ENCODE results near the gene SPHK1.
A peak's percentile ranks its signal among the peaks of the same experiment; 100 is the strongest.

Gene SPHK1

GRCh38 chr17:76382803-76383545 is 1.4 kb upstream of the SPHK1 start:
- intact Hi-C loops (cut with DNase I) = no loop called here
- DNase-seq = no peak

DNA sequence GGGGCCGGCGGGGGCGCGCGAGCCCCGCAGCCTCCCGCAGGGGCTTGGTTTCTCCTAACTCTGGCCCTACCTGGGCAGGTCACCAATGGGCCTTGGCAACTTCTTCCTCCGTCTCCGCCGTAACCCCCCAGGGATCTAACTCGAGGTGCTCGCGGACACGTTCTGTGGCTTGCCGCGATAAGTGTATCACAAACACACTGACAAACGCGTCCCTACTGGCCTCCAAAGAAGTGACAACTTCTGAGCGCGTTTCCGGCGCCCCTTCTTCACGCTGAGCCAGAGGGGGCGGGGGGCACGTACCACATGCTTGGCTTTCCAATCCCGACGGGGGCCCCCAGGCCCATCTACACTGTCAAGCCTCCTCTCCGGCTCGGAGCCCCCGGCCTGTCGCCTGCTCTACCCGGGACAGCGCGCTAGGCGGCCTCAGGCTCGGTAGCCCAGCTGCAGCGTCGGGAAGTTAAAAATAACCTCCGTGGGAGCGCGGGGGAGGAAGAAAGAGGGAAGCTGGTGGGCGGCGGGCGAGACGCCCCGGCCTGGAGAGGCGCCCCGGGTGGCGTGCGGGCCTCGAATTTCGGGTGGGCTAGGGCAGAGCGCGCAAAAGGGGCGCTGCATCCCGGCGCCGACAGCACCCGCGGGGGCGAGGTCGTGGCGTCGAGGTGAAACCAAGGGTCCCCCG is 725 bp upstream of the SPHK1 start:
- intact Hi-C loops (cut with DNase I) = no loop called here
- DNase-seq = no peak

GRCh38 chr17:76384987-76385891 is 830 bp downstream of the SPHK1 start:
- intact Hi-C loops (cut with DNase I) = no loop called here

DNA sequence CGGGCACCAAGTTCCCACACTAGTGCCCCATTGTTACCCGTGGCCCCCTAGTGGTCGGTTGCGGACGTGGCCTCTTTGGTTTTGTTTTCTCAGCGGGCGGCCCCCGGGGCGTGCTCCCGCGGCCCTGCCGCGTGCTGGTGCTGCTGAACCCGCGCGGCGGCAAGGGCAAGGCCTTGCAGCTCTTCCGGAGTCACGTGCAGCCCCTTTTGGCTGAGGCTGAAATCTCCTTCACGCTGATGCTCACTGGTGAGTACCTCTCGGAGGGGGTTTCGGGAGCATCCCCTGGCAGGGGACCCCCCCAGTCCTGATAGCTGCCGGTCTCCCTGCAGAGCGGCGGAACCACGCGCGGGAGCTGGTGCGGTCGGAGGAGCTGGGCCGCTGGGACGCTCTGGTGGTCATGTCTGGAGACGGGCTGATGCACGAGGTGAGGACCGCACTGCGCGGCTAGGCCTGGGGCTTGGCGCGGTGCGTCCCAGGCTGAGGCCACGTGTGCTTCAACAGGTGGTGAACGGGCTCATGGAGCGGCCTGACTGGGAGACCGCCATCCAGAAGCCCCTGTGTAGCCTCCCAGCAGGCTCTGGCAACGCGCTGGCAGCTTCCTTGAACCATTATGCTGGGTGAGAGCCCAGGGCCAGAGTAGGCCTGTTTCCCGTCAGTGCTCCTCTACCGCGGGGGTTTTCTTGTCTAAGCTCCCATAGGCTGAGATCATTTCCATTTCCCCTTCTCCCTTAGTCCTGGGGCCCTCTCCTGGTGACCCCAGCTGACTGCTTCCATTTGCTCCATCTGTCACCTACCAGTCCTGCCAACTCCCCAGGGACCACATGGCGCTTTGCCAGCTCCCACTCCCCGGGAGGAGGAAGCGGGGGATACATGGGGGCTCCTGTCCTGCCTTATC is 1.7 kb downstream of the SPHK1 start:
- peak in 5 of 10 donors; percentile 44 to 81 (median 60) for DNase-seq
- intact Hi-C loops (cut with DNase I) = no loop called here

More at GRCh38 chr17:76384987-76385891, 830 bp downstream of the SPHK1 start:
- DNase-seq = no peak

GRCh38 chr17:76386966-76387765 is 2.8 kb downstream of the SPHK1 start:
- intact Hi-C loops (cut with DNase I) = no loop called here
- no peak for DNase-seq

- DNase-seq = no peak
- intact Hi-C loops (cut with DNase I) = no loop called here
These were observed 4.8 kb downstream of the SPHK1 start for GRCh38 chr17:76388966-76389888.

GRCh38 chr17:76390003-76390421 is 5.6 kb downstream of the SPHK1 start:
- intact Hi-C loops (cut with DNase I) = no loop called here
- DNase-seq = no peak

- intact Hi-C loops (cut with DNase I) = no loop called here
- DNase-seq = no peak
These were observed 6.8 kb downstream of the SPHK1 start for GRCh38 chr17:76391200-76391715.

GRCh38 chr17:76394166-76394565 is 9.8 kb downstream of the SPHK1 start:
- no peak for DNase-seq
- intact Hi-C loops (cut with DNase I) = no loop called here

GRCh38 chr17:76395980-76396379 is 11.6 kb downstream of the SPHK1 start:
- intact Hi-C loops (cut with DNase I) = no loop called here
- no peak for DNase-seq

DNA sequence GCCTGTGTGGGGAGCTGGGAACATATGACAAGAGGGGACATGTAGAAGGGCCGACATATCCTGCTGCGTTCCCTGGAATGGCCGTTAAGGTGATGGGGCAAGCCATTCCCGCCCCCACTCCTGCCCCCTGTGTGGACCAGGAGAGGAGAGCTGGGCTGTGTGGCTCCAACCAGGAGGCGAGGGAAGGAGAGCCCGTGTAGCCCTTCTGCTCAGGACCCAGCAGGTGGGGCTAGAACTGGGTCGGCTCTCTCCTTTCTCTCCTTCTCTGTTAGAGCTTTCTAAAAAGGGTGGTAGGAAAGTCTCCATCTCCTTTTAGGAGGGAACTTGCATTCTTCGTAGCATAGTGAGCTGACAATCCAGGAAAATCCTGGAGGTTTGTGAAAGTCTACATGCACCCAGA is 12.8 kb downstream of the SPHK1 start:
- intact Hi-C loops (cut with DNase I) = no loop called here
- no peak for DNase-seq

DNA sequence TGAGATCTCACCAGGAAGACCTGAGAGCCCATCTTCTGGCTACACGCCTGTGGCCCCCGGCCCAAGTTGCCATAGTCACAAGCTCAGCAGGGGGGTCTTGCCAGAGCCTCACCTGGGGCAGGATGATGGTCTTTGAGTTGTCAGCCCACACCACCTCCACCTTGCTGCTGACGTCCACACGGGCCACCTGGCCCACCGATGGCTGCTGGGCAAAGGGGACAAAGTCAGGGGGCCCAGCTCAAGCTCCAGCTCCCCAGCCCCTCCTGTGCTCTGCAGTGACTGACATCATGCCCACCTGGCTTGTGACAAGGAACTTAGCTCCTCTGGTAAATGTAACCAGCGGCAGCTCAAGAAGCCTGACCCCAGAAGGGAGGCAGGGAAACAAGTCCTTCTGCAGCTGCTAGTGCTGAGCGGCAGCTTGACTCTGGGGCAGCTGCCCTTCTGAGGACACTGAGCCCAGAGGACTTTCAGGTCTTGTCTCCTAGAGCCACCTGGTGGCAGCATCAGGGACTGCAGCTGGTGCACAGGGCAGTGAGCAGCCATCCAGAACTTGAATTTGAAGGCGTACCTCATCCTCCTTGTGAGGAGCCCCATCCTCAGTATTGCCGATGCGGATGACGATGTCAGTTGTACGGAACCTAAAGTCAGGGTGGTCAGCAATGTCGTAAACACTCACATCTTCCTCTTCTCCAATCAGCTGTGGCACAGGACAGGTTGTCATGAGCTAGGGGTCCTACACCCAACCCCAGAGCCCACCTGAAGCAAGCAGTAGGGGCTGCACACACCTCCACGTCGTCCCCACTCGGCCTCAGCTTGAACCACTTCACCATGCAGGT is 13.5 kb downstream of the SPHK1 start:
- peak; percentile 80 to 98 (median 94) for DNase-seq
- intact Hi-C loops (cut with DNase I) = loop anchor here (1.0 kb wide), 1 partner anchor 95 kb away; no protein-coding TSS in a partner anchor

DNA sequence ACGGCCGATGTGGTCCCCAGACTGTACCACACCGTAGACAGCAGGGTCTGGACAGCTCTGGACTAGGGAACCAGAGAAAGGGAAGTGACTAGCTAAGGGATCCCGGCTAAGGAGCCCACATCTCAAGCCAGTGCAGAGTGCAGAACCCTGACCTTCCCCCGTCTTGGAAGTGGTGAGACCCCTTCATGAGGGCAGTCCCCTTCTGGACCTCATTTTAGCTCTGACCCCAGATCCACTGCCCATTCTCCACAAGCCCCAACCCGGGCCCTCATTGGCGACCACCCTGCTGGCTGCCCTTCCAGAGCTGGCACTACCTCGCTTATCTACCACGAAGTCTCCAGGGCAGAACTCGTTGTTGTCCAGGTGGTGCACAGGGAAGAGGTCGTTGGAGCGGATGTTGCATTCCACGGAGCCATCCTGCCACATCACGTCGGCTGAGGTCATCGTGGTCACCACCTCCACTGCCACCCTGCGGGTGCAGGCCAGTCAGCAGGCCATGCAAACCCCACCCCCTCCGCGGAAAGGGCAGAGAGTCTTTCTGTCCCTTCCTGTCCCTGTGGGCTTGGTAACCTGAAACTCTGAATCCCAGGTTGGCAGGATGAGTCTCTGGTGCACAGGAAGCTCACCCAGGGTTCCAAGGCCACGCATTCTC is 14.2 kb downstream of the SPHK1 start:
- intact Hi-C loops (cut with DNase I) = loop anchor here (1.0 kb wide), 1 partner anchor 95 kb away; no protein-coding TSS in a partner anchor
- DNase-seq = no peak

- DNase-seq = no peak
- intact Hi-C loops (cut with DNase I) = no loop called here
These were observed 15.1 kb downstream of the SPHK1 start for GRCh38 chr17:76399175-76400172.

DNA sequence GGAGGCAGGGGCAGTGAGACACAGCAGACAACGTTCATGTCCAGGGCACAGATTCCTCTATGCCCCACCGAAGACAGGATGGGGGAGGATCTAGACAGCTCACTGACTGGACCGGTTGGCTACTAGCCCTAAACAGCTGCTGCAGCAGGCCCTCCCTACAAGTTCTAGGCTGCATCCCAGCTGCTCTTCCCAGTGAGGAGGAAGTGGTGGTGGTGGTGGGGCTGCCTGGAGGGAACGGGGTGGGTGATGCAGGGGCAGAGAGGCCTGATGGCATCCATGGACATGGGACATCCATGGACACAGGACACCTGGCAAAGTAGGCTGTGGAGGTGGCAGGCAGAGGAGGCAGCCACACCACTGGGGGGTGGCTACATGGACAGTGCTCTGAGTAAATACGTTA is 18.3 kb downstream of the SPHK1 start:
- intact Hi-C loops (cut with DNase I) = no loop called here
- DNase-seq = peak in 2 of 10 donors; percentile 35 to 68

Measured in posterior cingulate gyrus (tissue), 11 donors.